Uterus (tissue), 4 donors: ENCODE measurements around the gene KIAA0825. TPM values are rescaled to one million over a fixed set of nuclear protein-coding genes. Genes with fewer than 3 reads are reported as not detected.

Experiments
- DNase-seq, 2 donors: peaks; one replicate each; pipeline ENCODE4 v3.0.0-alpha.2; 2019 to 2020
- H3K27ac ChIP-seq, 2 donors: fragments of 200-600 bp; sonication (generic); 1 replicate in 1 of 2; 2 replicates in 1 of 2; pipeline ENCODE4 v1.5.1; 2016 to 2018
- H3K27me3 ChIP-seq, 2 donors: fragments of 200-600 bp; sonication (generic); one replicate each; pipeline ENCODE4 v1.5.1; 2018 to 2019; ENCODE audit warnings: control low read depth in 1 of 2
- H3K36me3 ChIP-seq, 2 donors: fragments of 200-600 bp; sonication (generic); one replicate each; pipeline ENCODE4 v1.5.1; 2019; ENCODE audit warnings: control low read depth in 1 of 2
- H3K4me1 ChIP-seq, 2 donors: fragments of 200-600 bp; sonication (generic); one replicate each; pipeline ENCODE4 v1.5.1; 2018 to 2019; ENCODE audit warnings: control low read depth in 1 of 2
- H3K4me3 ChIP-seq, 2 donors: fragments of 200-600 bp; sonication (generic); 1 replicate in 1 of 2; 2 replicates in 1 of 2; pipeline ENCODE4 v1.5.1; 2018 to 2019; ENCODE audit warnings: mild to moderate bottlenecking in 1 of 2
- H3K9me3 ChIP-seq, 2 donors: fragments of 200-600 bp; sonication (generic); one replicate each; pipeline ENCODE4 v1.5.1; 2019; ENCODE audit warnings: control low read depth in 1 of 2
- CTCF ChIP-seq, 4 experiments: fragments of 200-600 bp in 2 of 4; fragments of 450-650 bp in 2 of 4; sonication (generic) in 2 of 4; IDR thresholded peaks; one replicate each; pipeline ENCODE4 v1.5.1; 2016 to 2019; ENCODE audit warnings: antibody characterized with exemption in 4 of 4, mild to moderate bottlenecking in 2 of 4, moderate library complexity in 1 of 4
- POLR2A ChIP-seq, 2 donors: fragments of 450-650 bp; IDR thresholded peaks; one replicate each; pipeline ENCODE4 v1.6.1; 2016; ENCODE audit warnings: antibody characterized with exemption in 2 of 2, mild to moderate bottlenecking in 1 of 2, moderate library complexity in 1 of 2
- intact Hi-C: fragments of 100-400 bp; cut with DNase I; formaldehyde crosslinking; loops from one replicate; pipeline ENCODE4 v1.15.1; 2023; ENCODE audit warnings: low total_unique reads
- total RNA-seq, 4 donors: library from RNA; depleted of rRNA in 3 of 4; stranded (reverse); fragments of >200 nt in 3 of 4; gene quantifications; one replicate each; pipeline versions ENCODE4 v1.1.0 to v1.2.4, GENCODE V29; 2014 to 2023
- donor health status: DM: yes; HTN: yes; CAD: no.

Gene KIAA0825
- total RNA-seq, 4 donors from 2014 or later: 1.5 to 34.6 (median 4.5) TPM

GRCh38 chr5:94551858-94552257 is 66.5 kb downstream of the KIAA0825 start:
- TF ChIP-seq CTCF (IDR thresholded peaks at IDR 0.05) (no peak), POLR2A (IDR thresholded peaks at IDR 0.05) (no peak)
- no peaks in the 10 kb centered on the region for H3K36me3 ChIP-seq
- peaks cover 0 to 7% of the 10 kb centered on the region in 2 donors for H3K9me3 ChIP-seq
- H3K4me1 ChIP-seq: no peaks in the 10 kb centered on the region
- no peak overlapping the region for H3K4me3 ChIP-seq
- no peak overlapping the region for H3K27ac ChIP-seq
- no peak for DNase-seq
- no peaks in the 10 kb centered on the region for H3K27me3 ChIP-seq
- intact Hi-C loops: no loop called here

GRCh38 chr5:94545870-94546625 is 72.4 kb downstream of the KIAA0825 start:
- H3K4me1 ChIP-seq: no peaks in the 10 kb centered on the region
- peaks cover 0 to 2% of the 10 kb centered on the region in 2 donors for H3K9me3 ChIP-seq
- no peak for DNase-seq

GRCh38 chr5:94544875-94545547 is 73.4 kb downstream of the KIAA0825 start:
- H3K36me3 ChIP-seq: no peaks in the 10 kb centered on the region
- intact Hi-C loops: no loop called here
- H3K4me3 ChIP-seq: no peak overlapping the region
- TF ChIP-seq POLR2A (IDR thresholded peaks at IDR 0.05): no peak
- no peak for TF ChIP-seq CTCF (IDR thresholded peaks at IDR 0.05)
- DNase-seq: no peak
- no peak overlapping the region for H3K27ac ChIP-seq
- no peaks in the 10 kb centered on the region for H3K27me3 ChIP-seq
- H3K9me3 ChIP-seq: no peaks in the 10 kb centered on the region
- no peaks in the 10 kb centered on the region for H3K4me1 ChIP-seq

More at GRCh38 chr5:94545870-94546625, 72.4 kb downstream of the KIAA0825 start:
- no peak overlapping the region for H3K27ac ChIP-seq
- TF ChIP-seq CTCF (IDR thresholded peaks at IDR 0.05) (no peak), POLR2A (IDR thresholded peaks at IDR 0.05) (no peak)
- H3K4me3 ChIP-seq: no peak overlapping the region
- intact Hi-C loops: no loop called here
- H3K36me3 ChIP-seq: no peaks in the 10 kb centered on the region
- H3K27me3 ChIP-seq: no peaks in the 10 kb centered on the region

GRCh38 chr5:94544031-94544650 is 74.3 kb downstream of the KIAA0825 start:
- no peaks in the 10 kb centered on the region for H3K4me1 ChIP-seq
- intact Hi-C loops: no loop called here
- H3K27me3 ChIP-seq: no peaks in the 10 kb centered on the region
- no peak overlapping the region for H3K27ac ChIP-seq
- no peak for DNase-seq
- TF ChIP-seq POLR2A (IDR thresholded peaks at IDR 0.05) (no peak), CTCF (IDR thresholded peaks at IDR 0.05) (no peak)
- no peaks in the 10 kb centered on the region for H3K36me3 ChIP-seq
- no peaks in the 10 kb centered on the region for H3K9me3 ChIP-seq
- H3K4me3 ChIP-seq: no peak overlapping the region
